ENCODE measurements around the gene TBX10.
"Not testable (repeated sequence)": the region's sequence is repeated elsewhere in the genome, so short reads cannot be mapped to it uniquely, and the experiment has no call there.

TBX10 gene

DNA sequence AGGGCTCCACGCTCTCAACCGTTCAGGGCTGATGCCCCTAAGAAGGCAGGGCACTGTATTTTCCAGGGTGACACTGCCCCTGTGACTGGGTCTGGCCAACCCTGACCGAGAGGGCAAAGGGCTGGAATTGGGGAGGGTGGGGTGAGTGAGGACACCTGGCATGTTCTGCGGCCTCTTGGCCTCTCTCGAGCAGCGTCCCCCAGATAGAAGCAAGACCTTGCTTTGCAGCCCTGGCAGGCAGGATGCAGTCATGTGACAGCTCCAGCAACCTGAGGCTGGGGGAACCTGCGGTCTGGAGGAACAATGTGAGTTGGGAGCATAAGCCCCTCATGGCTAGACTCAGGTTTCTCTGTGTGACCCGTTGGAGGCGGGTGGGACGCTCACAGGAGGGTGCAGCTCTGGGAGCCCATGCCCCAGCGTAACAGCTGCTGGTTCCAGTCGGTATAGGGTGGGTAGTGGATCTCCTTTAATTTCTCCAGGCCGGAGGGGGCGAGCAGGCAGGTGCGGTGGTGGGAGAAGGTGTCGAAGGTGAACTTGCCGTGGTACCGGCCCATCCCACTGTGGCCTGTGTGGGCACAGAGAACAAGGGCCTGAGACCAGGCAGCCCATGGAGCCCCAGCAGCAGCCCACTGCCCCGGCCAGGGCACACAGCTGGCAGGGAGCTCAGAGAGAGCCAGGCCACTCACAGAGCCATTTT lies 23.4 kb upstream of the TBX10 start:
- no peak for DNase-seq (ENCODE audit: insufficient read length)
- no peak for TF ChIP-seq POLR2A (IDR thresholded peaks at IDR 0.05; ENCODE audit: low read depth, low read length)
- TF ChIP-seq POLR2AphosphoS5 (IDR thresholded peaks at IDR 0.05; ENCODE audit: low read depth, low read length), result no peak
- no peak for TF ChIP-seq TAF1 (IDR thresholded peaks at IDR 0.05; ENCODE audit: borderline replicate concordance, low read depth, low read length)
- FAIRE-seq, result no peak

DNA sequence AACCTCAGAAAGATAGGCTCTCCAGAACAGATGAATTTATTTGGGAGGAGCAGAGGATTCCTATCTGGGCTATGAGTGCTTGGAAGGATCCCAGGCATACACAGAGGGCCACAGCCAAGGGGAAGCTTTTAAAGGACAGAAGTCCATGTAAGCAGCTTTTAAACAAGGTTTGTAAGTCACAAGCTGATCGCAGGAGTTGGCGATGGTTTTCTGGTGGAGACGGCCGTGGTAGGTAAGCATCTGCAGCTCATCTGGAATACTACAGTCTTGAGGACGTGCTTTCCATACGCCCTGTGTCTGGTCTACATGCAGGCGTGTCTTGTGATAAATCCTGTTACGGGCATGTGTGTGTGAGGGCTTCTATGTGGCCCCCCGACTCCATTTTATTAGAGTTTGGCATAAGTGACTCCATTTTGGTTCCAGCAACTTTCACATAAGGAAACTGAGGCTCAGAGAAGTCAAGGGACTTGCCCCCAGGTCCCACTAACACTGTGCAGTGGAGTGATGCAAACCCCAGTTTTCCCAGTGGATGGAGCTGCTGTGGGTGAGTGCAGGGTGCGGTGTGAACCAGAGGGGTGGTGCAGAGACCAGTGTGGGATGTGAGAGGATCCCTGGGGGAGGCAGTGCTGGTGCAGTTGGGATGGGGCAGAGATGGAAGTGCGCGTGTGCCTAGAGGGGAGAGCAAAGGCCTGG lies 22.7 kb upstream of the TBX10 start:
- DNase-seq (ENCODE audit: insufficient read length) (no peak), FAIRE-seq (no peak)
- TF ChIP-seq POLR2A (IDR thresholded peaks at IDR 0.05; ENCODE audit: low read depth, low read length), result no peak
- TF ChIP-seq TAF1 (IDR thresholded peaks at IDR 0.05; ENCODE audit: borderline replicate concordance, low read depth, low read length), result no peak
- no peak for TF ChIP-seq POLR2AphosphoS5 (IDR thresholded peaks at IDR 0.05; ENCODE audit: low read depth, low read length)

DNA sequence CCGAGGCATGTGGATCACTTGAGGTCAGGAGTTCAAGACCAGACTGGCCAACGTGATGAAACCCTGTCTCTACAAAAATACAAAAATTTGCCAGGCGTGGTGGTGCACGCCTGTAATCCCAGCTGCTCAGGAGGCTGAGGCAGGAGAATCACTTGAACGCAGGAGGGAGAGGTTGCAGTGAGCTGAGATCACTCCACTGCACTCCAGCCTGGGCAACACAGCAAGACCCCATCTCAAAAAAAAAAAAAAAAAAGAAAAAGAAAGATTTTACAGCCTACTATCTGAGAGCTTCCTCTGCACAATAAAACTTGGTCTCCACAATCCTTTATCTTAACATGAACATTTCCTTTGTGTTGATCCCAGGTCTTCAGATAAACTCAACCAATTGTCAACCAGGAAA lies 21.2 kb upstream of the TBX10 start:
- FAIRE-seq, result not testable (repeated sequence)

DNA sequence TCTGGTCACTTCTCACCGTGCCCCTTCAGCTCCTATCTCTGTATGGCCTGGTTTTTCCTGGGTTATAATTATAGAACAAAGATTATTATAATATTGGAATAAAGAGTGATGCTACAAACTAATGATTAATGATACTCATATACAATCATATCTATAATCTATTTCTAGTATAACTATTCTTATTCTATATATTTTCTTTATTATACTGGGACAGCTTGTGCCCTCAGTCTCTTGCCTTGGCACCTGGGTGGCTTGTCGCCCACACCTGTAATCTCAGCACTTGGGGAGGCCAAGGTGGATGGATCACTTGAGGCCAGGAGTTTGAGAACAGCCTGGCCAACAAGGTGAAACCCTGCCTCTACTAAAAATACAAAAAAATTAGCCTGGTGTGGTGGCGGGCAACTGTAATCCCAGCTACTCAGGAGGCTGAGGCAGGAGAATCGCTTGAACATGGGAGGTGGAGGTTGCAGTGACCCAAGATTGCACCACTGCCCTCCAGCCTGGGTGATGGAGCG lies 20.1 kb upstream of the TBX10 start:
- not testable (repeated sequence) for FAIRE-seq; DNase-seq (ENCODE audit: insufficient read length)

More for the DNA sequence above, 21.2 kb upstream of the TBX10 start:
- not testable (repeated sequence) for DNase-seq (ENCODE audit: insufficient read length)

DNA sequence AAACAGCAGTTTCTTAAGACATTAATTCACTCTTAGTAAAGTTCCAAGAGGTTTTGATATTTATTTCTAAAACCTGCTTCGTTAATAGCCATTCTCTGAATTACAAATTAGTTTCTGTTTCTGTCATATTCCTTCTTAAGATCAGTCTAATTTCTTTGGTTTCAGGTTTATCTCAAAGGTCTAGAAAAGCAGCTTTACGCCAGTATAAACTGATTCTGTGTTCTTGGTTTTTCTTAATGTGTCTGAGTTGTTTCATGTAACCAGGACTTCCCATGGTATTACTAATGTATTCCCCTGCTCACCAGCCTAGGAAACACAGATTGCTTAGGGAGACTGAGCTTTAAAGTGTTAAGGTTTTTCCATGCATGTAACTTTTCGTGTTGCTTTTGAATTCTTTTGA lies 17.7 kb upstream of the TBX10 start:
- TF ChIP-seq TAF1 (IDR thresholded peaks at IDR 0.05; ENCODE audit: borderline replicate concordance, low read depth, low read length), result no peak
- TF ChIP-seq POLR2A (IDR thresholded peaks at IDR 0.05; ENCODE audit: low read depth, low read length), result no peak
- no peak for TF ChIP-seq POLR2AphosphoS5 (IDR thresholded peaks at IDR 0.05; ENCODE audit: low read depth, low read length)
- no peak for DNase-seq (ENCODE audit: insufficient read length)
- FAIRE-seq, result peak; percentile 88

DNA sequence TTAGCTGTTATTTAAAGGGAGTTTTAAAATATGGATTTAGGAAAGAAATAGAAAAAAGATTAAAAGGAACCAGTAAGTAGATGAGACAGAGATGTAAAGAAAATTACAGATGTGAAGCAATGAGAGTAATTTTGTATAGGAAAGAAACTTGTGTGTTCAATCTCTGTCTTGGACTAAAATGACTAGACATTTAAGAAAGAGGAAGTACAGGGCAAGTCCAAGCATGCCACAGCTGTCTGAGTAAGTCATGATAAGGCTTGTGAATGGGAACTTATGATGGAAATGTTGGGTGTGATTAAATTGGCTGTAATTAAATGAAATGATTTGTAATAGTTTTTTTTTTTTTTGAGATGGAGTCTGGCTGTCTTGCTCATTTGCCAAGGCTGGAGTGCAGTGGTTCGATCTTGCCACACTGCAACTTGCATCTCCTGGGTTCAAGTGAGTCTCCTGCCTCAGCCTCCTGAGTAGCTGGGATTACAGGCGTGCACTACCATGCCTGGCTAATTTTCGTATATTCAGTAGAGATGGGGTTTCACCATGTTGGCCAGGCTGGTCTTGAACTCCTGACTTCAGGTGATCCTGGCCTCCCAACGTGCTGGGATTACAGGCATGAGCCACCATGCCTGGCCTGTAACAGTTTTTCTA lies 16.8 kb upstream of the TBX10 start:
- TF ChIP-seq POLR2AphosphoS5 (IDR thresholded peaks at IDR 0.05; ENCODE audit: low read depth, low read length) (no peak), TAF1 (IDR thresholded peaks at IDR 0.05; ENCODE audit: borderline replicate concordance, low read depth, low read length) (no peak), POLR2A (IDR thresholded peaks at IDR 0.05; ENCODE audit: low read depth, low read length) (no peak)
- DNase-seq (ENCODE audit: insufficient read length), result peak; percentile 14
- FAIRE-seq, result peak; percentile 88

DNA sequence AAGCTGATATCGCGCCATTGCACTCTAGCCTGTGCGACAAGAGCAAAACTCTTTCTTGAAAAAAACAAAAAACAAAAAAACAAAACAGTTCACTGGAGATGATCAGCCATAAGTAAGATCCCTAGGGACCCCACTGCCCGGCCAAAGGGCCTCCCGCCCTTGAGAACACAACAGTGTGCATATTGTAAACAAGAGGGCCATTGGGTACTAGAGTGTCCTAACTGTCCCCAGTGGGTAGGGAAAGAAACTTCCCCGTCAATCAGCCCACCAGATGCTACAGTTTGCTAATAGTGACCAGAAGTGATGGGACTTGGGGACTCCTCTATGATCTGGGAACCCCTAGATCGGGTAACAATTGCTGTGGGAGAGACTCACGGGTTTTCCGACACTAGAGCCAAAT lies 14.7 kb upstream of the TBX10 start:
- FAIRE-seq (no peak), DNase-seq (ENCODE audit: insufficient read length) (no peak)
- TF ChIP-seq POLR2A (IDR thresholded peaks at IDR 0.05; ENCODE audit: low read depth, low read length) (no peak), POLR2AphosphoS5 (IDR thresholded peaks at IDR 0.05; ENCODE audit: low read depth, low read length) (no peak), TAF1 (IDR thresholded peaks at IDR 0.05; ENCODE audit: borderline replicate concordance, low read depth, low read length) (no peak)

DNA sequence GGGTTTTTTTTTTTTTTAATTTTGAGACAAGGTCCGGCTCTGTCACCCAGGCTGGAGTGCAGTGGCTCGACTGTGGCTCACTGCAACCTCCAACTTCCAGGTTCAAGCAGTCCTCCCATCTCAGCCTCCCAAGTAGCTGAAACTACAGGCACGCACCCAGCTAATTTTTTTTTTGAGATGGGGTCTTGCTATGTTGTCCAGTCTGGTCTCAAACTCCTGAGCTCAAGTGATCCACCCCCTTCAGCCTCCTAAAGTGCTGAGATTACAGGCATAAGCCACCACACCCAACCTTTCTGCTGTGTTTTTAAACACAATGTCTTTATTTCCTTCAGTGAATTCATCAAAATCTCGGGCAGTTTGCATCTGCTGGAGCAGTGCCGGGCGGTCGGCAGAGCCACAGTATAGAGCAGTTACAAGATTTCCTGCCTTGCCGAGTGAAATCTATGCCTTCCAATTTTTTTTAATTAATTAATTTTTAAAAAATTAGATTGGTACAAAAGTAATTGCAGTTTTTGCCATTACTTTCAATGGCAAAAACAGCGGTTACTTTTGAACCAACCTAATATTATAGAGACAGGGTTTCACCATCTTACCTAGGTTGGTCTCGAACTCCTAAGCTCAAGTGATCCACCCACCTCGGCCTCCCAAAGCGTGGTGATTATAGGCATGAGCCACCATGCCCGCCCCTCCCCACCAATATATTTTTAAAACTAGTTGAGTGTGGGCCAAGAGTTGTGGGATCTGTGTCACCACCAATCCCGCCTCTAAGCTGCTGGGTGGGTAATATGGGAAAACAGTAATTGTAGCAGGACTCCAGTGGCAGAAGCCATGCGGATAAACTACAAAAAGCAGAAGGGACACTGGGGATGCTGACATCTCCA lies 13.6 kb upstream of the TBX10 start:
- TF ChIP-seq POLR2A (IDR thresholded peaks at IDR 0.05; ENCODE audit: low read depth, low read length) (no peak), POLR2AphosphoS5 (IDR thresholded peaks at IDR 0.05; ENCODE audit: low read depth, low read length) (no peak), TAF1 (IDR thresholded peaks at IDR 0.05; ENCODE audit: borderline replicate concordance, low read depth, low read length) (no peak)
- DNase-seq (ENCODE audit: insufficient read length) (no peak), FAIRE-seq (no peak)

DNA sequence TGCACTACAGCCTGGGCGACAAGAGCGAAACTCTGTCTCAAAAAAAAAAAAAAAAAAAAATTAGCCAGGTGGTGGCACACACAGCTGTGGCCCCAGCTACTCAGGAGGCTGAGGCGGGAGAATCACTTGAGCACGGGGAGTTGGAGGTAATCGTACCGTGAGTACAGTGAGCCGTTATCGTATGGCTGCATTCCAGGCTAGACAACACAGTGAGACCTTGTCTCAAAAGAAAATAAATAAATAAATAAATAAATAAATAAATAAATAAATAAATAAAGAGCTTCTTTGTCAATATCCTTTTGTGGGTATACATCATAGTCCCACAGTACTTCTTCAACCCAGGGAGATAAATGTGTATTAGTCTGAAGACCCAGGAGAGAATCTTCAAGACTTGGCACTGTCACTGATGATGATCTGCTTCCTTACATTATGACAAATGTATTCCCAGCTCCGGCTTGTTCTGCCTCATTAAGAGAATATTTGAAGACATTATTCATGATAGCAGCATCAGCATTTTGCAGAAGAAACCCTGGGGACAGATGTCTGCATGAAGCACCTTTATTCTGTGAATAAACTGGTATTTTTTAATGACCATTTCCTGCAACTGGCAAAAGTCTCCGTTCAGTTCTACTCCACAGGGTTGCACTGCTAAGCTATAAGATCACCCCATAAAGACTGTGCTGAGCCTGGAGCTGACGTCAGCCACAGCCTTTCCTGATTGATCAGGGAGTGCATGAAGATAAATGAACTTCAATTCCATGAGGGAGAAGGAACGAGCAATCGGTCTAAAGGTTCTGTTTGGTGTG lies 12.6 kb upstream of the TBX10 start:
- FAIRE-seq (peak; percentile 85), DNase-seq (ENCODE audit: insufficient read length) (no peak)
- no peak for TF ChIP-seq POLR2A (IDR thresholded peaks at IDR 0.05; ENCODE audit: low read depth, low read length)
- no peak for TF ChIP-seq TAF1 (IDR thresholded peaks at IDR 0.05; ENCODE audit: borderline replicate concordance, low read depth, low read length)
- no peak for TF ChIP-seq POLR2AphosphoS5 (IDR thresholded peaks at IDR 0.05; ENCODE audit: low read depth, low read length)

DNA sequence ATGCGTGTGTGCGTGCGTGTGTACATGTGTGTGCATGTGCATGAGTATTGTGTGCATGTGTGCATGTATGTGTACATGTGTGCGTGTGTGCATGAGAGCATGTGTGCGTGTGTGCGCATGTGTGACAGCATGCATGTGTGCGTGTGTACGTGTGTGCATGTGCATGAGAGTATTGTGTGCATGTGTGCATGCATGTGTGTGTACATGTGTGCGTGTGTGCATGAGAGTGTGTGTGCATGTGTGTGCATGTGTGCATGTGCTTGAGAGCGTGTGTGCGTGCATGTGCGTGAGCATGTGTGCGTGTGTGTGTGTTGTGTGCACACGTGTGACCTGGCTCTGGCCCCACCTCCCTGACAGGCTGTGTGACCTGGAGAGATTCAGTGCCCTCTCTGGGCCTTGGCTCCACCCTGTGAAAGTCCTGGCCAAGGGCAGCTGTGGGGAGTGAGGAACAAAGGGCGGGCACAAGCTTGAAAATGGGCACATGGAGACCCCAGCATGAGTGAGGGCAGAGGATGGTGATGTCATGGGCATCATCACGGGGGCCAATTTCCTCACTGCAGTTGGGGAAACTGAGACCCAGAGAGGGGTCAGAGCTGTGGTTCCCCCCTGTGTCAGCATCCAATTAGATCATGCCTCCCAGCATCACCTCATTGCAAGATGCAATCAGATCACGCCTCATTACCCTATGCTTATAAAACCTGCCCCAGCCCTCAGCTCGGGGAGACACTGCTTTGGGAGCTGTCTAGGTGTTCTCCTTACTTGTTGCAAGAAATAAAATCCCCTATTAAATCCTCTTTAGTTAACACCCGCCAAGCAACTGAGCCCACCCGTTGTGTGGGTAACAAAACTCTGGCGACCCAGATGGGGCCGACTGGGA lies 10.3 kb upstream of the TBX10 start:
- DNase-seq (ENCODE audit: insufficient read length) (peak; percentile 24), FAIRE-seq (peak; percentile 97)
- TF ChIP-seq POLR2A (IDR thresholded peaks at IDR 0.05; ENCODE audit: low read depth, low read length) (peak; percentile 59), TAF1 (IDR thresholded peaks at IDR 0.05; ENCODE audit: borderline replicate concordance, low read depth, low read length) (no peak), POLR2AphosphoS5 (IDR thresholded peaks at IDR 0.05; ENCODE audit: low read depth, low read length) (peak; percentile 67)
